GM12892 (cell line): ENCODE measurements around the gene WNK2.

Experiments
- DNase-seq: peaks from one replicate; pipeline ENCODE4 v3.0.0; 2011; ENCODE audit not compliant: insufficient read length
- FAIRE-seq: peaks from 2 replicates; lab custom pipeline; 2011; peaks lifted over from hg19 to GRCh38; lab: Jason Lieb, UNC
- POLR2A ChIP-seq: IDR thresholded peaks from 2 replicates; pipeline ENCODE4 v1.6.1; 2011; ENCODE audit warnings: low read depth, low read length, control low read depth
- POLR2AphosphoS5 ChIP-seq: IDR thresholded peaks from 2 replicates; pipeline ENCODE4 v1.6.1; 2011; ENCODE audit warnings: low read depth, low read length, control low read depth
- TAF1 ChIP-seq: IDR thresholded peaks from 2 replicates; pipeline ENCODE4 v1.6.1; 2011; ENCODE audit warnings: low read depth, mild to moderate bottlenecking, control low read depth, low read length, borderline replicate concordance

The WNK2 gene

DNA sequence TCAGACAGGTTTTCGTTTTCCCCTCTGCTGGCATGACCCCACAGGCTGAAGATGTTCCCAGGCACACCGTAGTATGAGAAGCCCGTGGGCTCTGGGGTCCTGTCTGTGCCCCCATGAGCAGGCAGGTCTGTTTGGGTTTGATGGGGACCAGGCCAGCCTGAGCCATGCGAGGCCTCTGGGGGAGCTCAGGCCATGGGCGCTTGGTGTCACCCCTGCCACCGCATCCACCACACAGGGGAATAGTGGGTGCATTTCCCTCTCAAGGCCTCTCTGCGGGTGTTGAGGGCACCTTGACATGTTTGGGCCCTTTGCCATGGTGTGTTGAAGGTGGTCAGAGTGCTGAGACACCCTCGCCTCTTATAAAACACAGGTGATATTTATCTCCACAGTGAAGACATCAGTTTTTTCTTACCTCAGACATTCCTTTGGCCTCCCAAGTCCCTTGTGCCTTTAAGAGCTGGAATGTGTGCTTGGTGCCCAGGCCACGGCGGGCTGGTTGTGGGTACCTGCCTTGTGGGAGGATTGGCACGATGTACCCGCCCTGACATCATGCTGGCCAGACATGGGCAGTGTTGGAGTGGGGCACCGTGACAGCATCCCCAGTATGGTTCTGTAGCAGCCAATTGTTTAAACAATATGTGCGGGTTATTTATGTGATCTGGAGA is 68.3 kb downstream of the WNK2 start:
- no peak for TF ChIP-seq POLR2AphosphoS5
- TF ChIP-seq TAF1, result no peak
- no peak for TF ChIP-seq POLR2A
- no peak for FAIRE-seq
- no peak for DNase-seq

DNA sequence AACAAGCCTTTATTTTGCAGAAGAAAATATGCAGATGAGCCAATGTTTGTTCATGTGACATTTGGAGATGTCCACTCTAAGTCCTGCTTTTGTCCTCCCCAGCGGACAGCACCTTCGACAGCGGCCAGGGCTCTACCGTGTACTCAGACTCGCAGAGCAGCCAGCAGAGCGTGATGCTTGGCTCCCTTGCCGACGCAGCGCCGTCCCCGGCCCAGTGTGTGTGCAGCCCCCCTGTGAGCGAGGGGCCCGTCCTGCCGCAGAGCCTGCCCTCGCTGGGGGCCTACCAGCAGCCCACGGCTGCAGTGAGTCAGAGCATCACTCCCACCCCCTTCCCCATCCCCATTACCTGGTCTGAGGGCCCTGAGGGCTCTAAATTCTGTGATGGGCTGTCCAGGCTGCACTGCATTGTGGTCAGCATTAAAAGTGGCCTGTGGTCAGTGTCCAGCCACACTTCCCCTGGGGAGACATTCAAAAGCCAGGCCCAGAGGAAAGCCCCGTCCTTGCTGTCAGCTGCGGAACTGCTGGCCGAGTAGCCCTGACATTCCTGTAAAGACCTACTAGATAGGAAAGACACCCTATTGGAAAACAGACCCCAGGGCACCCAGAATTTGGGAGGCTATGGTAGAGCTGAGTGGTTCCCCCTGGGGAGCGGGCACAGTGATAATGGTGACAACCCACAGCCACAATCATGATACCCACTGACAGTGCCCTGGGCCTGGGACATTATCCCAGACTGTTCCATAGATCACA is 69.0 kb downstream of the WNK2 start:
- FAIRE-seq, result no peak
- DNase-seq, result no peak
- TF ChIP-seq TAF1 (no peak), POLR2AphosphoS5 (no peak), POLR2A (no peak)

DNA sequence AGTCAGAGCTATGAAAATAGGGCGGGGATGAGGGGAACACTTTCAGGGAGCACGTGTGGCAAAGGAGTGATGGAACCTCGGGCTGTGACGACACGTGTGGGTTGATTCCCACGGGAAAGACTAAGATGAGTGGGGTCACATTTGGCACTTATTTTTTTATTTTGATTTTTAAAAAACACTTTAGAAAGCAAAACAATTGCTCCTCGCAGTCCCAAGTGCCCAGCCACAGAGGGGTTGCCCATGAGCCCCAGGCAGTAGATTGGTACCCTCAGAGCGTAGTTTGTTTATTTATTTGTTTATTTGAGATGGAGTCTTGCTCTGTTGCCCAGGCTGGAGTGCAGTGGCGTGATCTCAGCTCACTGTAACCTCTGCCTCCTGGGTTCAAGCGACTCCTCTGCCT is 69.7 kb downstream of the WNK2 start:
- FAIRE-seq, result no peak
- no peak for TF ChIP-seq POLR2AphosphoS5
- no peak for TF ChIP-seq POLR2A
- TF ChIP-seq TAF1, result no peak

DNA sequence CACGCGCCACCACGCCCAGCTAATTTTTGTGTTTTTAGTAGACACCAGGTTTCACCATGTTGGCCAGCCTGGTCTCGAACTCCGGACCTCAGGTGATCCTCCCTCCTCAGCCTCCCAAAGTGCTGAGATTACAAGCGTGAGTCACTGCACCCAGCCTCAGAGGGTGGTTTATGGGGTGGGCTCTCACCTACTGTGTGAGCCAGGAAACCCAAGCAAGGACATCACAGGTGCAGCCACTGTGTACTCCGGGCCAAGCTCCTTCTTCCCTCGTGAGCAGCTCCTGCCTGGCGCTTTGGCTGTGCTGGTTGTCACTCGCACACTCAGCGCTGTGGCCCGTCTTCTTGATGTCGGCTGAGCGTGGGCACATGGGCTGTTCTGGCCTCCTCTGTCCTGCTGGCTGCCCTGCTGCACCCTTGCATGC is 70.1 kb downstream of the WNK2 start:
- FAIRE-seq, result no peak
- TF ChIP-seq POLR2A, result no peak
- TF ChIP-seq POLR2AphosphoS5, result no peak
- no peak for TF ChIP-seq TAF1
- DNase-seq, result no peak

More for the DNA sequence above, 69.7 kb downstream of the WNK2 start:
- DNase-seq, result no peak

DNA sequence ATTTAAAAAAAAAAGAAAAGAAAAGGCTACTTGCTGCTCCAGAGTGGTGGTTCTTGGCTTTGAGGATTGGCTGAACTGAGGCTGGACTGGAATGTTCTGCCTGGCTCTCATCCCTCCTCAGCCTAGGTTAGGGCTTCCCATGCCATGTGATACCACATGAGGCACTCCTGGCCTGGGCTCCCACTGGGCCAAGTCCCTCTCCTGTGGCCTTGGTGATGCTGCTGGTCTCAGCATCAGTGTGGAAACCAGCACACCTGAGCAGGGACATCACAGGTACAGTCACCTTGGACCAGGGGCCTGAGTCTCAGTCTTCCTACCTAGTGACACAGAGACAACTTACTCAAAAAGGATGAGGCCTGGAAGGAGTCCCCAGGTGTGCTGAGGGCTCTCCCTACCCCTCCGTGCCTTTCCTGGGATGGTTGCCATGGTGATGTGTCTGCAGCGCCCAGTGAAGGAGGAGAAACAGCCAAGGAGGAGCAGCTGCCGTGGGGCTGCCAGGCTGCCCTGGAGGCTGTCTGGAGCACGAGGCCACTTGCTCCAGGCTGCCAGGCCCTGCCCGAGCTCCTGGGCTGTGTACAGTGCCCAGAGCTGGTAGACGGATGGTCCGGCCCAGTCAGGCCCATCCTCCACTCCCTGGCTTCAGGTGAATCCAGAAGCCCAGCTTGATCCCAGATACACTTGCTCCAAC is 71.0 kb downstream of the WNK2 start:
- FAIRE-seq (no peak), DNase-seq (no peak)

DNA sequence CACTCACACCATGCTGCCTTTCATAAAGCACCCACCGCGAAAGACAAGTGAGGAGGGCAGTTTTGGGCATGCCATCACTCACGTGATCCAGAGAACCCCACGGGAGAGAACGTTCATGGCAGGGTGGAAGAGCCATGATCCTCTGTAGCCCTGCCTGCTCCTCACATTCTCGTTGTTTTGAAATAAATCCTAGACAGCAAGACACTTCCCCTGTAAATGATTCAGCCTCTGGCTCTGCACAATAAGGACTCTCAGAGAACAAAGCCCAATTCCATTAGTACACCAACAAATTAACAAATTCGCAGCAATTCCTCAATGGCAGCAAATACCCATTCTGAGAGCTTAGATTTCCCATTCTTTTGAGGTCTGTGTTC is 71.5 kb downstream of the WNK2 start:
- DNase-seq (no peak), FAIRE-seq (no peak)
- TF ChIP-seq POLR2AphosphoS5, result no peak

More for the DNA sequence above, 71.0 kb downstream of the WNK2 start:
- TF ChIP-seq POLR2A (no peak), POLR2AphosphoS5 (no peak), TAF1 (no peak)

DNA sequence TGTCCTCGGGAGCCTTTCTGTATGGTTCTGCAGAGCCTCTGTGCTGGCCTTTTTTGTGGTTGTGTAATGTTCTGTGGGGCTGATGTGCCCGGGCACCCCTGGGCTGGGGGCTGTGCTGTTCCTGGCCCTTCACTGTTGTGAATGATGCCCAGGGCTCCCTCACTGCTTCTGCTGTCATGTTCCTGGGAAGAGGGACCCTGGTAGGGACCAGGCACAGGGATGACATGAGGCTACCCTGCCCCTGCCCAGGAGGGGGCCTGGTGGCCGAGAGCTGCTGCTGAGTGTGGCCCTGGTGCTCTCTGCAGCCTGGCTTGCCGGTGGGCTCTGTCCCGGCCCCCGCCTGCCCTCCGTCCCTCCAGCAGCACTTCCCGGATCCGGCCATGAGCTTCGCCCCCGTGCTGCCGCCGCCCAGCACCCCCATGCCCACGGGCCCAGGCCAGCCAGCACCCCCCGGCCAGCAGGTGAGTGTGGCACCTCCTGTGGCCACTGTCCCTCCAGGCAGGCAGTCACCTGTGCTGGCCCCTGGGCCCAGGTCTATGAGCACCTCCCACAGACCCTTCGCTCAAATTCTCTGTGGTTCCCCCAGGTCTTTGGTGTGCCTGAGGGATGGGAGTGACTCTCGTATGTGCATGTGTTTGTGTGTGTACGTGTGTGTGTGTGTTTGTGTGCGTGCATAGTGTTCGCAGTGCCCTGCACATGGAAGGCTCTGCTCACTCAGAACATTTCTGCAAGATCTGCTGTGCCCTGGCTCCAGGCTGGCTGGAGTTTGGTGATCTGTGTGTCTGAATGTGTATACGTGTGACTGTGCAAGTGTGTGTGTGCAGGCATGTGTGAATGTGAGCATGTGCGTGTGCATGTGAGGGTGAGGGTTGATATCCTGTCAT is 72.3 kb downstream of the WNK2 start:
- no peak for DNase-seq
- FAIRE-seq, result no peak
- no peak for TF ChIP-seq POLR2AphosphoS5
- no peak for TF ChIP-seq POLR2A
- no peak for TF ChIP-seq TAF1

DNA sequence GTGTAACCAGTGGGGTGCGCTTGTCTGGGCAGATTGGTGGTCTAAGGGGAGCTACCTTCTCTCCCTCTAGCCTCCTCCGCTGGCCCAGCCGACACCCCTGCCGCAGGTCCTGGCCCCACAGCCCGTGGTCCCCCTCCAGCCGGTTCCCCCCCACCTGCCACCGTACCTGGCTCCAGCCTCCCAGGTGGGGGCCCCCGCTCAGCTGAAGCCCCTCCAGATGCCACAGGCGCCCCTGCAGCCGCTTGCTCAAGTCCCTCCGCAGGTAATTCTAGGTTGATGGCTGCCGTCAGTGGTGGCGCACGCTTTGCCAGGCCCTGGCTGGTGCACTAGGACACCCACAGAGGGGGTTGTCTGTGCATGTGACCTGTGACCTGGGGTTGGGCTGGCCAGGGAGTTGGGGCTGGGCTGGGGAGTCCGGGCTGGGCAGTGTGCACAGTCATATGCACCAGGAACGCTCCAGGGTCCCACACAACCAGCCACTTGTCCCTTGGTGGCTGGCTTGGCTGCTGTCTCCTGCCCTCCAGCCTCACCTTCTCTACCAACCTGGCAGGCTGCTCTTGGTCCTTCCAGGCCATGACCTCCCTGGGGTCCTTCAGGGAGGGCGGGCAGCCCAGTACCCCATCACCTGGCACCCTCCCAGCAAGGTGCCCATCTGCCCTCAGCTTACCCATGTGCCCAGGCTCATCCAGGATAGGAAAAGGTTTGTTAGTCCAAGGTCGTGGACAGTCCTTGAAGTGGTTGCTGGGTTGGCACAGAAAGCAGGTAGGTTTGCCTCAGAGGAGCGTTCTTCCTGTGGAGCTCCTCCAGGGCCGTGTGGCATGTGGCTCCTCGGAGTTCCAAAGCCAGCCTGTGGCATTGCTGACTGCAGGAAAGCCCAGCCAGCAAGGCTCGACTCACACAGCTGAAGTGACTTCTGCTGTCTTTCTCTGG is 73.2 kb downstream of the WNK2 start:
- TF ChIP-seq POLR2A, result no peak
- TF ChIP-seq TAF1, result no peak
- no peak for TF ChIP-seq POLR2AphosphoS5
- DNase-seq (peak; percentile 10), FAIRE-seq (no peak)

DNA sequence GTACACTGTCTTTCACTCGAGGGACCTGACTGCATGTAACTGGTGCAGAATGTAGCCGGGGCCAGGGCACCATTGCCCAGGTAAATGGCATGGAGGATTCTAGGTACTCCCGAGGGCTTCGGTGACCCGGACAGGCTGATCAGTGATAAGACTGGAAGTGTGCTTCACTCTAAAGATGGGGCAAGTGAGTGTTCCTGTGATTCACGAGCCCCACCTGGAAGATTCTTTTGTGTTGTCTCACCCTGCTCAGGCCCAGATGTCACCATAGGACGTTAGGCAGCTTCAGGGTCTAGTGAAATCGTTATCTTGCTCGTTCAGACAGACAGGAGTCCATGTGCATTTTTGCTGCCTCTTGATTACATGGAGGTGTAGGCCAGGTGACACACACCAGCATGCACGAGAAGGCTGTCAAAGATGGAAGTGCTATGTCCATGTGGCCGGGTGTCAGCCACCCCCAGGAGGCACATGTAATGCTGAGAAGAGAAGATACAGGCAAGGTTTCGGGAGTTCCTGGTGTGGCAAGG is 73.9 kb downstream of the WNK2 start:
- no peak for DNase-seq
- TF ChIP-seq TAF1 (no peak), POLR2A (no peak), POLR2AphosphoS5 (no peak)
- FAIRE-seq, result no peak

DNA sequence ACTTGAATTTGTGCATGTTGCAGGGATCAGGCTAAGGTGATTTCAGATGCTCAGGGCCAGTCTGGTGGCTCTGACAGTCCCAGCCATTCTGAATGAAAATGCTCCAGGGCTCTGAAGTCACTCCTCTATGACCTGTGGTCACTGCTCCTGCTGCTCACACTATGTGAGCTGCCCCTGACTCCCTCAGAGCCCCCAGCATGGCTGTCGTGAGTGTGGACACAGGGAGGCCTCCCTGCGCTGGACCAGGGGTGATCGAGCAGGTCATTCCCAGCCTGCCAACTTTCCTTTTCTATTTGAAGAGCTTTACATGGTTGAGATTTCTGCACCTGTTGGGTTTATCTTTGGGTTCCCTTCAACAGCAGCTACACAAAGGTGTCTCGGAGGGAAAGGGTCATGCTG is 74.5 kb downstream of the WNK2 start:
- FAIRE-seq, result no peak
- TF ChIP-seq POLR2AphosphoS5 (no peak), TAF1 (no peak), POLR2A (no peak)
- DNase-seq, result no peak
